ENCODE data around the gene SLC30A1.
A peak's percentile ranks its signal among the peaks of the same experiment; 100 is the strongest.

Gene SLC30A1

DNA sequence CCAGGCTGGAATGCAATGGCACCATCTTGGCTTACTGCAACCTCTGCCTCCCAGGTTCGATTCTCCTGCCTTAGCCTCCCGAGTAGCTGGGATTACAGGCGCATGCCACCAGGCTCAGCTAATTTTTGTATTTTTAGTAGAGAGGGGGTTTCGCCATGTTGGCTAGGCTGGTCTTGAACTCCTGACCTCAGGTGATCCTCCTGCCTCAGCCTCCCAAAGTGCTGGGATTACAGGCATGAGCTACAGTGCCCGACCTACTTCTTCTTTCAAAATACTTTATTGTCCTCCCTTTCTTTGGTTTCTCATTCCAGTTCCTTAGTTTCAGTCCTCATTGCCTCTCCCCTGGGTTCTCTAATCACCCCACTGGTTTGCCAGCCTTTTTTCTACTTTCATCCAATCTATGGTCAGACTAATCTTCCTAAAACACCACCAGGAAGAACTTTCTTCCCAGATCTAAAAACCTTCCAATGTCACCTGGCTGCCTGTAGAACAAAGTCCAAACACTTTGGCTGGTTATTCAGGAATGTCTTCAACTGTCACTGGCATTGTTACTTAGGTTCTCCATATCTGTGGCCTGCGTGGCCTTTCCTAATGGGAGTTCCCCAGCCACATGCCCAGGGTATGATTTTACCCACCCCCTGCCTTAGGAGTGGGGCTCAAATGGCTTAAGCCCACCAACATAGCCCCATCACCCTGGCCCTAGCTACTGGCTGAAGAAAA is 29.0 kb upstream of the SLC30A1 start:
- DNase-seq = no peak

DNA sequence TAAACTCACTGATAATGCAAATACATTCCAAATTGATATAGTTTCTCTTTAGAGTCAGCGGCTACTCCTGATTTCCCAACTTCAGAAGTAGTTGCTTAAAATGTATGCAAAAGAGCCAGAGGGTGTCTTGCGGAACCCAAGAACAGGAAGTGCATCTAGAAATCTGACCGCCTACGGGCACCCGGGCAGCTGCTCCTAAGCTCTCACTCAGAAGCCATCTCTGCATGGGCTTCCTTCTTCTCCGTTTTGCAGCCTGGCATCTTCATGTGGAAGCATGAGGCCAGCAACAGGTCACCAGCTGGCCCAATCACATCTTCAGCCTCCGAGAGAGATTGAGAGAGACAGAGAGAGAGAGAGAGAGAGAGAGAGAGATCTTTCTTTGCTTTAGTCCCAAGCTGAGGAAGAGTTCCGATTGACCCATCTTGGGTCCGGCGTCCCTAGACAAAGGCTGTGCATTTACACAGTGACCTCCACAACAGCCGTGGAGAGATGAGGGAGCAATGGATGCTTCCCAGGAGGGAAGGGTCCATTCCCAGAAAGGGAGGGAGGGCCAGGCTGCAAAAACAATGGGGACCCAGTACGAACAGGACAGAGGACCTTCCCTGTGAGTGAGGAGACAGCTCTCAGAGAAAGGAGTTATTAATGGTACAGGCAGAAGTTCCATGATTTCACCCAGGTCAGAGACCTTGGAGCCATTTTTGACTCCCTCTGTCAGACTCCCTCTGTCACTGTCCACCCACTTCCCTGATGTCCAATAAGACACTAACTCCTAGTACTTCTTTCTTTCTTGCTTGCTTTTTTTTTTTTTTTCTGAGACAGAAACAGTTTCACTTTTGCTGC is 28.2 kb upstream of the SLC30A1 start:
- DNase-seq = no peak

DNA sequence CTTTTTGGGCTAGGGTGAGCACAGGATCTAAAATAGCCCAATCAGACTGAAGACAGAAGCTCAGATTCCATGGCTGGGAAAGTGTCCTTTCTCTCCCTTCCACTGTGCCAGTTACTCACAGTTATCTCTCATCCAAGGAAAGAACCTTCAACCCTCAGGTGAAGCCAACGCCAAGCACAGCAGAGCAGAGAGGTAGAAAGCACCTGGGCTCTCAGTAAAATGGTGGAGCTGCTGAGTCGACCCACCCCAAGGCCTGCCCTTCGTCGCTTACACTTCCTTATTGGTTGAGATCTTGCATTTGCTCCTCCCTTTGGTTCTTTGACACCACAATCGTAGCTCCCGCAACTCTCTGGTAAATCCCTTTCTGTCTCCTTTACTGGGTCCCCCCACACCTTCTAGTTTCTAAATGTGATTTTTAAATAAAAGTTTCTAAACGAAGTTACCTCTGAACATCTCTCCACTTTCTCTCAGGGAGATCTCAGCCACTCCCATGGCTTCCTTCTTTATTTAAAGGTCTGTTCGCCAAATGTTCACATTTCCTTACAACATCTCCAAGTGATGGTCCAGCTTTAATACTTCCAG is 27.5 kb upstream of the SLC30A1 start:
- no peak for DNase-seq

DNA sequence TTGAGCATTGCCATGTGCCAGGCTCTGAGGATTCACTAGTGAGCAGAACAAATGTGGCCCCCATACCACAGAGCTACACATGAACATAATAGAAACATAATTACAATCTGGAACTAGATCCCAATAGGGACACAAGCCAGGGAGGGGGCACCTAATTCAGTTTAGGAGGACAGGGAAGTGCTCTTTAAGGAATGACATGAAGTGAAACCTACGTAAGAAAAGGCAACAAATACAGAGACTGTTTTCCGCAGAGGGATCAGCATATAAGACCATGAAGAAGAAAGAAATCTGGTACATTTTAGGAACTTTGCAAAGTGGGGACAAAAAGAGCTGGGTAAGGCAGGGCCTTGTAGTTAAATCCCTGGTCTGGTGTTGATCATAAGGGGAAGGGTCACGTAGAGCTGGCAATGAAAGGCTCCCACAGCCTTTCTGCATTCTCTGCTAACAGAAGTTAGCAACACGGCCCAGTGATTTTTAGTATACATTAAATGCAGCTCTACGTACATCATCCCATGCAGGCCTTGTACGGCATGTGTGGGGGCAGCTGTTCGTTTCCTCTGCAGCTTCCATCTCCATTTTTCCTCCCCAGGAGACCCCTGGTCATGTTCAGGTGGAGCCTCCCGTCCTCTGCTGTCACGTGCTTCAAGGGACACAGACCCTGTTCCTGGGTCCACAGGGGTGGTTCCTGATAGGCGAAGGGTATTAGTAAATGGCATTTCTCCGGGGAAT is 26.8 kb upstream of the SLC30A1 start:
- no peak for DNase-seq

DNA sequence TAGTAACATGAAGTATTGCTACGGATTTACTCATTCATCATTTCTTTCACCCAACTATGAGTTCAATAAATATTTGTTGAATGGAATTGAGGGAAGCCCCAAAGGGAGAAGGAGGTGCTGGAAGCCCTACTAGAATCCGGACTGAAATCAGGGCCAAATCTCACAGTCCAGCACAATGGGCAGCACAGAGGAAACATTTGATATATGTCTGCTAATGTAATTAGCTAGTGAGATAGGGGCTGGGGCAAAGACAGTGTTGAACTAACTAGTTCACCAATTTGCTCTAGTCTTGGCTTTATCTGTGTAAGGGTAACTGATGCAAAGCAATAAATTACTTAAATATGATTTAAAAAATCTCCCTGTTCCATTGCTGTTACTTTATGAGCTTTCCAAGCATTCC is 26.1 kb upstream of the SLC30A1 start:
- DNase-seq = no peak

DNA sequence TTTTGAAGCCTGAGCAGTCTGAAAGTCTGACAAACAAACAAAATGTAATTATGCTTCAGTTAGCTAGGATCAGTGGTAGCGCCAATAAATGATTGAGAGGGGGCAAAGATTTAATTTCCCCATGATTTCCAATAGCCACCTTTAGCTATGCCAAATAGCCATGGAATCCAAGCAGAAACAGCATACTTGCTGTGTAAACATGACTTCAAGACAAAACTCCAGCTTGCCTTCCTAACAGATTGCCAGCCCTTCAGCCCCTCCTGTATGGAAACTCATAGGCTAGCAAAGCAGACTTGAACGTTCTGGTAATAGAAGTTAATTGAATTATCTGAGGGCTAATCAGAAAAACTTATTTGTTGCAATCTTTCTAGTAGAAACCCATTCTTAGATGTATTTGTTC is 25.6 kb upstream of the SLC30A1 start:
- DNase-seq = no peak

DNA sequence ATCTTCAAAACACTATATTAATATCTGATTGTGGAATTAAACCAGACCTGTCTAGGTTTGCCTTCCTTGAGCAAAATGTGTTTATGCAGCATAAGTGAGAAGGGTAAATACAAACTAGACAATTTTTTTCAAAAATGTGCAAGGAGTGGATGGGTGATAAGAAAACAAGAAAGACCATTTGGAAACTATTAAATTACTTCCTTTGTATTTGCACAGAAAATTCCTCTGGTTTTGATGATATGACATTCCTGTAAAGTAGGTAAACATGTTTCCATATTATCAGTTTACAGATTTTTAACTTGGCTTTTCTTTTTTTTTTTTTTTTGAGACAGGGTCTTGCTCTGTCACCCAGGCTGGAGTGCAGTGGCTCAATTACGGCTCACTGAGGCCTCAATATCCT is 24.8 kb upstream of the SLC30A1 start:
- DNase-seq = no peak

DNA sequence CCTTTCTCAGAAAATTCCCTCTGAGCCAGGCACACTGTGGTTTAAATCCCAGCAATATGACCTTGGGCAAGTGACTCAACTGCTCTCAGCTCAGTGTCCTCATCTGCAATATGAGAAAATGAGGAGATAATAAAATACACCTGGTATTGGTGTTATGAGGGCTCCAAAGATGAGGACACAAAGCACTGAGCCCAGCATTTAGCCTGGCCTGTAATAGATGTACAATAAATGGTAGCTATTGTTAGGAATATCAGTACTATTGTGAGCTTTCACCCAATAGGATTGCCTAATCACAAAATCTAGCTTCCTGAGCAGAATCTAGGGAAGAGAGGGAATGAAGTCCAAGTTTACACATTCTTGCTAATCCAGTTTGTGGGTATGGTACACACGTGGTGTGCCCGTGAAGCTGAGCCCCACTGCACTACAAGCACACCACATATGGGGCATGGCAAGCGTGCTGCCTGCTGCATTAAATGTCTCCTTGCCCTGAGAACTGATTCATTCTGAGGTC is 24.3 kb upstream of the SLC30A1 start:
- no peak for DNase-seq

DNA sequence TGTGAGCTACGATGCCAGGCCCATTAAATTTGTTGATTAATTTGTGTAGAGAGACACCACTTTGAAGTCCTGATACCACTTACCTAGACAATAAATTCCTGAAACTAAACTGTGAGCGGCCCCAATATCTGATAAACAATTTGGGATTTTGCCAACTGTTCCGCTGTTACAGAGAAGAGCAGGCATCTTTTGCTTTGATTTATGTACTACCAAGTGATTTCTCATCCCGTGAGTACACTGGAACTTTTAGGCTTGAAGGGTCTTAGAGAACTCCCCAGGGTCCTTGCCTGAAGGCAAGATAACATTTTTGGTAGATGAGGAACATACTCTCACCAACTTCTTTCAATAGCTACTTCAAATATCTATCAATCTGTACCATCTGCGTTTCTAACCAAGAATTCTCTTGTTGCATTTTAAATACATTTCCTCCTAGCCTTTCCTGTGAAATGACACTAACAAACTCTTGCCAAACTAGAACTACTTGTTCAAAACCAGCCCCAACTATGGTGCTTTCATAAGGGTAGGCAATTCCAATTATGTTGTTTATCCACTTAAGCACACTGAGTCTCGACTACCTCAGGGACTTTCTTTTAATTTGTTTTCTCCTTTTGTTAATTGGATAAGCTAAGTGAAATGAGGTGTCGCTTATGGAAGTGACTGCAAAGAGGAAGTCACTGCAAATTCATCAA is 23.2 kb upstream of the SLC30A1 start:
- DNase-seq = no peak

DNA sequence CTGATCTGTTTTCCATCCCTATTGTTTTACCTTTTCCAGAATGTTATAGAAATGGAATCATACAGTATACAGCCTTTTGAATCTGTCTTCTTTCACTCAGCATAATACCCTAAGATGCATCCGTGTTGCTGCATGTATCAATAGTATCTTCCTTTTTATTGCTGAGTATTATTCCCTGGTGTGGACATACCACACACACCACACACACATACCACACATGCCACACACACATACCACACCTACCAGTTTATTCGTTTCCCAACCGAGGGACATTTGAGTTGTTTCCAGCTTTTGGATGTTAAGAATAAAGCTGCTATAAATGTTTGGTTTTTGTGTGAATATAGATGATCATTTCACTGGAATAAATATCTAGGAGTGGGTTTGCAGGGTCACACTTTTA is 22.2 kb upstream of the SLC30A1 start:
- no peak for DNase-seq

DNA sequence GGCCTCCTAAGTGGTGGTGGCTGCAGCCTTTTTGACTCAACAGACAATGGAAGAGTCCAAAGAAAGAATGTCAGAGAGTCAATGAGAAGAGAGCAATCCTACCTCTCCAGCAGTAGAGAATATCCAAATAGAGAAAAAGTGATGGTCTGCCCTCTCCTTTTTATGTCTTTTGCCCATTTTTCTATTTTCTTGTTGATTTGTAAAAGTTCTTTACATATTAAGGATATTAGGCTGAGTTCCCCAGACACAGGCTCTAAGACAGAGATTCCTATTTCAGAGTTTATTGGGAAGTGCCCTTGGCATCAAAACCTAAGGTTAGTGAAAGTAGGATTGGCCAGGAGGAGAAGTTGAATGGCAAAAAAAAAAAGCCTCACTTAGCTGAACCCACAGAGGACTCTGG is 20.3 kb upstream of the SLC30A1 start:
- DNase-seq = no peak

DNA sequence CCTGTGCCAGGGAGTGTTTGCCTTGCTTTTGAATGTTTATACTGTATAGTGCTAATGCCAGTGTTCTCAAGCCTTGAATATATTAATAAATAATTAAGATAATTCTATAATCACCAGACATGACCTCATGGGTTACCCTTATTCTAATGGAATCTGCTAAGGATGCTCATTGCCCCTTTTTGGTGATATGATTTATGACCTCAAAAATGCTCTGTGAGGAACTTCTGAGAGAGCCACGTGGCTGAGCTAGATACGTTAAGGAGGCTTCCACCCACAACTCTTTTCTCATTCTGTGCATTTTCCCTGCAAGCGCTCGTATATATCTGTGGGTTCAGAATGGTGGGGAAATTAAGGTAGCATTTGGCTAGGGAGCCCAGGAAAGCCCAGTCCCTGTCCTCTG is 19.6 kb upstream of the SLC30A1 start:
- DNase-seq = no peak

DNA sequence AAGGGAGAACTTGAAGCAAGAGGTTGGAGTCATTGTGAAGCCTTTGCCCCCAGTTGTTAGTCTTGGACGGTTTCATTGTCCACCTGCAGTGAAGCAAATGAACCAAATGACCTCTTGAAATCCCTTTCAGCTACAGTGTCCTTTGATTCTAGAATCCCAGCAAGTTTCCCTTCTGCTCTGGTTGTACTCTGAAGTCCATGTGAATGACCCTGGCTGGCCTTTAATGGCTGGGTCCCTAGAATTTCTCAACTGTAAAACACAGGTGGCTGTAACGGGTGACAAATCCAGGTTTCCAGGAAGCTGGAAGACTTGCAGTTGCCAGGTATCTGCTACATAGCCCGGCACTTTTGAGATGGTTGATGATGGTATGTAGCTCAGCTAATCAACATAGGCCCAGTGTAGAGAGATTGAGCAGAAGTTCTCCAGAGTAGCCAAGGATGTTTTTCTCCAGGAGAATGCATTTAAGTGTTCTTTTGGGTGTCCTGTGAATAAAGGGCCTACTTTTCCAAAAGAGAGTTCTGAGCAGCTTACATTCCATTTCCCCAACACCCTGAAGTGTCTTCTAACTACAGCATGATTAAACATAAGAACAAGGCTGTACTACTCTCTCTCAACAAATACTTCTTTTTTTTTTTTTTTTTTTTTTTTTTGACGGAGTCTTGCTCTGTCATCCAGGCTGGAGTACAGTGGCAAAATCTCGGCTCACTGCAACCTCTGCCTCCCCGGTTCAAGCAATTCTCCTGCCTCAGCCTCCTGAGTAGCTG is 17.6 kb upstream of the SLC30A1 start:
- DNase-seq = no peak

DNA sequence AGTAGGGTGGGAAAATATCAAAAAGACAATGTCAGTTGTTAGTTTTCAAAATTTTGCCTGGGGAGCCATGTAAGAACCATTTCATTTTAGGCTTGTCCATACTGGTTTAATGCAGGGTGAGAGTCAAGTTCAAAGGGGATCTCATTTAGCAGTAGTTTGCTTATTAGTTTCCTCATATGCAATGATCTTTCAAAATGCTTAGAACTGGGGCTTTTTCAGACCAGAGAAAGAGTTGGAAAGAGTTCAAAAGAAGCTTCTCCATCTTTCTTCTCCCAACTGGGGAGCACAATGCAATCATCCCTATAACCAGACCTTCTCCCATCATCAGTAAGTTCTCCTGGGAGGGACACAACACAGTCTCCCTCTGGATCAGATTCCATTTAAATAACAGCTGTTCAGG is 16.5 kb upstream of the SLC30A1 start:
- DNase-seq = no peak

DNA sequence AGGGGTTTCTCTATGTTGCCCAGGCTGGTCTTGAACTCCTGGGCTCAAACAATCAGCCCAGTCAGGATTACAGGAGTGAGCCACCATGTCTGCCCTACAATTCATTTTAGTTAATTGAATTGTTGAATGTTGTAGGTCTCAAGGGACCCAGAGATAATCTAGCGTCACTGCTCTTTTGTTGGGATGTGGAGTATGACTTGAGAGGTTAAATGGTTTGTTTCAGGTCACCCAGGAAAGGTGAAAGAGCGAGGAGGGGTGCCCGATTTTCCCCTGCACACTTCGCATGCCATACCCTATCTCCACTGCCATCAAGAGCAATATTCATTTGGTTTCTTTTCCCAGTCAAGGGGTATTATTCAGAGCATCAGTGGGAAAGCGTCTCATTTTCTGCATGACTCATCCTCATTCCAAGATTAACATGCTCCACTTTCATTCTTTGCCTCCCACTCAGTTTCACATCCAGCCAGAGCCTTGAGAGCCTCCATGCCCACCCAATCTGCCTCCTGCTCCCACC is 13.1 kb upstream of the SLC30A1 start:
- DNase-seq = peak; percentile 89

DNA sequence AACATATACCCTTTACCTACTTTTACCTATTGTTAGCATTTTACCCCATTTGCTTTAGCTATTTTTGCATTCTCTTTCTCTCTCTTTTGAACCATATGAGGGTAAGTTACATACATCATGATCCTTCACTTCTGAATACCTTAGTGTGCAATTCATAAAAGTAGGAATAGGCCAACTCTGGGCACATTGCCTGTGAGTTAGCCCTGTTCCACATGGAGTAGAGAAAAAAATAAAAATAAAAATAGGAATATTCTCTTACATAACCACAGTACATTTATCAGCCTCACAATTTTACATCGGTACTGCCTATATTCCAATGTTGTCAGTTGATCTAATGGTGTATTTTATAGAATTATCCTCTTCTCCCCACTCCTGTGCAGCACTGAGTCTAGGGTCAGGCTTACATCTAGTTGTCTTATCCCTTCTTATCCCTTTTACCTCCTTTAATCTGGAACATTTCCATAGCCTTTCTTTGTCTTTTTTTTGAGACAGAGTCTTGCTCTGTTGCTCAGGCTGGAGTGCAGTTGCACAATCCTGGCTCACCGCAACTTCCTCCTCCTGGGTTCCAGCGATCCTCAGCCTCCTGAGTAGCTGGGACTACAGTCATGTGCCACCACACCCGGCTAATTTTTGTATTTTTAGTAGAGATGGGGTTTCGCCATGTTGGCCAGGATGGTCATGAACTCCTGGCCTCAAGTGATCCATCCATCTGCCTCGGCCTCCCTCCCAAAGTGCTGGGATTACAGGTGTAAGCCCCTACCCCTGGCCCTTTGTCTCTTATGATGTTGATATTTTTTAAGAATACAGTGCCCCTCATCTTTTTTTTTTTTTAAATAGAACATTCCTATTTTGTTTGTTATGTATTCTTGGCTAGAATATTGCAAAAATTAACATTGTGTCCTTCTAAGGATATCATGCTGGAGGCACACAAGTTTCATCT is 11.1 kb upstream of the SLC30A1 start:
- no peak for DNase-seq

DNA sequence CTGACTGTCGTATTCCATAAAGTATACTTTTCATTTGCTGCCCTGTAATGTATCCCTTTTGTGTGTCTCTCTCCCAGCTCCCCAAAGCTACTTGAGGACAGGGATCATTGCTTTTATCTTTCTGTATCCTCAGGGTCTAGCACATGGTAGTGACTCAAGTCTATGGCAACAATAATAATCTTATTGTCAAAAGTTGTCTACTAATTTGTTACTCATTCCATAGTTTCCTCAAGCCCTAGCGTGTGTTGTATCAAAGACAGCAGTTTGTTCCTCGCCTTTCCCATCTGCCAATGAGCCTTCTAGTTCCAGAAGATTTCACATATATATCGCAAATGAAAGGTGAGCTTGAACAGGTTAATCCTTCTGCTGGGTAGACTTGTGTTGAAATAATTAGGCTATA is 9.8 kb upstream of the SLC30A1 start:
- no peak for DNase-seq

DNA sequence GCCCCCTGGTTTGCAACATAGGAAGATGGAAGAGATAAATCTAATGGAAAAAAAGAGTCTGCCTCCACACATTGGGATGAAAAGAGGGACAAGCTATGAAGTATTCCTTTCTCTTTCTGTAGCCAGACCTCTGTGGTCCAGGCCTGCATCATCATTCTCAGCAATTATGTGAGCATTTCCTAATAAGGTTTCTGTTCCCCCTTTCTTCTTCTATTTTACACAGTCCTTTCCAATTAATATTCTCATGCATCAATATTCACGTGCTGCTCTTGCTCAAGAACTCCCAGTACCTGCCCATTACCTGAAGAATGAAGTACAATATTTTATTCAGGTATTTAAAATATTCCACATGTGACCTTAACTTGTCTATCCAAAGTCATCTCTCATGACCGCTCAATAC is 8.2 kb upstream of the SLC30A1 start:
- no peak for DNase-seq

DNA sequence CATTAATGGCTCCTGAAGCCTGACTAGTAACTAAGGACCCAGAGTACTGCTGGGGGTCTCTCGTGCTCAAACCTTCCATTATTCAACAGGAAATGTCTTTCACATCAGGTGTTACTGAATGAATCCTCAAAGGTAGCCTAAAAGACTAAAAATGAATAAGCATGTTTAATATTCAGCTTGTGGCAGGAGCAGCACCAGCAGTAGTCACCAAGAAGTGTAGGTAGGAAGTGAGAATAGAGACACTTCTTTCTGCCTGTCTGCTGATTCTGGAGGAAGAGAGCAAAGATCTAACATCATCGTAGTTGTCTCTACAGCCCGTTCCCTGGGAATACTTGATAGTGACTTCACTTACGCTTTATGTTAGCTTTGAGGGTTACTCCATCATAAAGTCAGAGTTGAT is 7.6 kb upstream of the SLC30A1 start:
- DNase-seq = no peak

Measured in fibroblast of skin of back (primary cell).